A673 (cell line): Measurements from ENCODE around the gene CLEC1A.

Source experiments
- CTCF ChIP-seq: fragments of 300-800, 200-600 bp; sonication (generic); conservative IDR thresholded peaks from 2 replicates; pipeline ENCODE4 v1.5.1; 2017; ENCODE audit warnings: low read depth, mild to moderate bottlenecking, antibody characterized with exemption, low read length, moderate library complexity, mixed read lengths
- EZH2 ChIP-seq: fragments of 200-600 bp; sonication (generic); IDR thresholded peaks from 2 replicates; pipeline ENCODE4 v1.6.1; 2017; ENCODE audit warnings: borderline replicate concordance, low read depth, mild to moderate bottlenecking, mixed read lengths, antibody characterized with exemption, low read length; ENCODE audit not compliant: poor library complexity, severe bottlenecking

GRCh38 chr12:10135126-10135525, 36.3 kb upstream of the CLEC1A start:
- TF ChIP-seq EZH2, result no peak
- no peak for TF ChIP-seq CTCF
